ENCODE data around the gene COMMD7.
"Not testable (repeated sequence)": the region's sequence is repeated elsewhere in the genome, so short reads cannot be mapped to it uniquely, and the experiment has no call there.

Gene COMMD7

DNA sequence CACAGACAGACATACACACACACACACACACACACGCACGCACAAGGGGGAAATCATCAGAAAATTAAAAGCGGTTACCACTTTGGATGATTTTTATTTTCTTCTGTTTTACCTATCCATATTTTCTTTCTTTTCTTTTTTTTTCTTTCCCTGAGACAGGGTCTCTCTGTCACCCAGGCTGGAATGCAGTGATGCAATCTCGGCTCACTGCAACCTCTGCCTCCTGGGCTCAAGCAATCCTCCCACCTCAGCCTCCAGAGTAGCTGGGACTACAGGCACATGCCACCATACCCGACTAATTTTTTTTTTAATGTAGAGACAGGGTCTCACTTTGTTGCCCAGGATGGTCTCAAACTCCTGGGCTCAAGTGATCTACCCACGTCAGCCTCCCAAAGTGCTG is 14.8 kb downstream of the COMMD7 start:
- not testable (repeated sequence) for DNase-seq (ENCODE audit: low read depth)

DNA sequence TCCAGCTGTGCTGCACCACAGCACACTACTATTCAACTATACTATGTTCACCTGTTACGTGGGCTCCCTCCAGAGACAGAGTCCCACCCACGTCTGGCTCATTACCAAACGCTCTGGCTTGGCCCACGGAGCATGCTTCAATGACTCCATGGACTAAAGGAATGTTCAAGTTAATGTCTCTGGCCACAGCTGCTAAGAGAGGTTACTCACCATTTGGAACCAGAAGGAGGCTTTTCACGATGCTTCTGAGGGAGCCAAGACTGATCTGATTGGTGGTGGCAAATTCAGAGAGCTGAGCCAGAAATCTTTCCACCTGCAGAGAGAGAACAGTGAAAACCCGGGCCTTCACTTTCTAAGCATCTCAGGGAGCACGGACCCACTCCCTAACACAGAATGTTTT is 15.6 kb downstream of the COMMD7 start:
- peak; percentile 93 for DNase-seq (ENCODE audit: low read depth)

DNA sequence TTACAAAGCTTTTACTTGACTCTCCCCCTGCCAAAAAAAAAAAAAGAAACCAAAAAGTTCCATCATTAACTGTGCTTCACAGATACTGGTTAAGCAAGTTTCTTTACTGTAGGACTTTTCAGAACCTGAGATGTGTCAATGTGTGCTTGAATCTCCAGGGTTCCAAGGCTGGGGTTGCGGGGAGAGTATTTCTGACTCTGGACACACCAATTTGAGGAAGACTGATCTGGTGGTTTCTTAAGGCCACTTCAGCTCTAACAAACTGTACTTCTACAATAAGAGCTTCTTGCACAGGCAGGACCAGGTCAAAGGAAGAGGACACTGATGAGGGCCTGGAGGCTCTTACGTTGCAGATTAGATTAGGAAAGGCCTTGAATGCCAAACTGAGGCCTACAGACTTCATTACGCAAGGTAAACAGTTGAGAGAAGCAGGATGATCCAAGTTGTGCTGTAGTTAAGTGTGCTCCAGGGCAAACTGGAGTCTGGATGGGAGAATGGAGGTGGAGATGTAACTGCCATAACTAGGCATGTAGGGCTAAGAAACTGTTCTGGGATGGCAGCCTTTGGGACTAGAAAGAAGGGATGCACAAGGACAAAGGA is 24.4 kb downstream of the COMMD7 start:
- DNase-seq (ENCODE audit: low read depth), result no peak

DNA sequence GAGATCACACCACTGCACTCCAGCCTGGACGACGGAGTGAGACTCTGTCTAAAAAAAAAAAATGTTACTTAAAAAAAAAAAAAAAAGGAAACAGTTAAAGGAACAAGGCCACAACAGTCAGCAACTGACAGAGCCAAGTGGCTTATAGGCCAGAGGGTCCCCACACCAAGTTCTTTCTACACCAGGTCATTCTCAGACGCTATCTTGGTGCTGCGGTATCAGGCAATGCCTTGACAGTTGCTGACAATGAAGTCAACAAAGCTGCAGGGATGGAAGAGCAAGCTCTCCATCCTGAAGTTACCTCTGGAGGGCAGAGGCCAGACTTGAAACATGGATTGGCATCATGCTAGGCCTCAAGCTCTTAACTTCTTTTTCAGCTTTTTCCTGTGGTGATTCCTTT is 31.9 kb downstream of the COMMD7 start:
- no peak for DNase-seq (ENCODE audit: low read depth)

DNA sequence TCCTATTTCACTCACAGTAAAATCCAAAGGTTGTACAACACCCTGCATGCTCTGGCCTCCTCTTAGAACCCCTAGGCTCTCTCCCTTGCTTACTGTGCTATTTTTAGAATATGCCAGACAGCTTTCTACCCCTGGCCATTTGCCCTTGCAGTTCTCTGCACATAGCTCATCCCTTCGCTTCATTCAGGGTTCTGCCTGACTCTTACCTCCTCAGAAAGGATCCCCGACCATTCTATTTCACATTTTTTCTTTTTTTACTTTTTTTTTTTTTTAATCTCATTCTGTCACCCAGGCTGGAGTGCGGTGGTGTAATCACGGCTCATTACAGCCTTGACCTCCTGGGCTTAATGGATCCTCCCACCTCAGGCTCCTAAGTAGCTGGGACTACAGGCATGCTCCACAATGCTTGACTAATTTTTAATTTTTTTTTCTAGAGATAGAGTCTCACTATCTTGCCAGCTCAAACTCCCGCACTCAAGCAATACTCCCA is 33.6 kb downstream of the COMMD7 start:
- no peak for DNase-seq (ENCODE audit: low read depth)

DNA sequence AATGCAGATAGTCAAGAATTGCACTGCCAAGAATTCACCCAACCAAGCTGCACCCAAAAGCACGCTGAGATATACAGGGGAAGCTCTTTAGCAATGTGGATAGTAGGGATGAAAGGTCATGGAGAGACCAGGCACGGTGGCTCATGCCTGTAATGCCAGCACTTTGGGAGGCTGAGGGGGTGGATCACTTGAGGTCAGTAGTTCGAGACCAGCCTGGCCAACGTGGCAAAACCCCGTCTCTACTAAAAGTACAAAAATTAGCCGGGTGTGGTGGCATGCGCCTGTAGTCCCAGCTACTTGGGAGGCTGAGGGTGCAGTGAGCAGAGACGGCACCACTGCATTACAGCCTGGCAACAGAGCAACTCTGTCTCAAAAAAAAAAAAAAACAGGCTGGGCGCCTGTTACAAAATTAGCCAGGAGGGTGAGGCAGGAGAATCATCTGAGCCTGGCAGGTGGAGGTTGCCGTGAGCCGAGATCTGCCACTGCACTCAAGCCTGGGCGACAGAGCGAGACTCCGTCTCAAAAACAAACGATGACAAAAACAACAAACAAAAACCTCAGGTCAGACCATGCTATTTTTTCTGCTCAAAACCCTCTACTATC is 34.1 kb downstream of the COMMD7 start:
- DNase-seq (ENCODE audit: low read depth), result not testable (repeated sequence)

DNA sequence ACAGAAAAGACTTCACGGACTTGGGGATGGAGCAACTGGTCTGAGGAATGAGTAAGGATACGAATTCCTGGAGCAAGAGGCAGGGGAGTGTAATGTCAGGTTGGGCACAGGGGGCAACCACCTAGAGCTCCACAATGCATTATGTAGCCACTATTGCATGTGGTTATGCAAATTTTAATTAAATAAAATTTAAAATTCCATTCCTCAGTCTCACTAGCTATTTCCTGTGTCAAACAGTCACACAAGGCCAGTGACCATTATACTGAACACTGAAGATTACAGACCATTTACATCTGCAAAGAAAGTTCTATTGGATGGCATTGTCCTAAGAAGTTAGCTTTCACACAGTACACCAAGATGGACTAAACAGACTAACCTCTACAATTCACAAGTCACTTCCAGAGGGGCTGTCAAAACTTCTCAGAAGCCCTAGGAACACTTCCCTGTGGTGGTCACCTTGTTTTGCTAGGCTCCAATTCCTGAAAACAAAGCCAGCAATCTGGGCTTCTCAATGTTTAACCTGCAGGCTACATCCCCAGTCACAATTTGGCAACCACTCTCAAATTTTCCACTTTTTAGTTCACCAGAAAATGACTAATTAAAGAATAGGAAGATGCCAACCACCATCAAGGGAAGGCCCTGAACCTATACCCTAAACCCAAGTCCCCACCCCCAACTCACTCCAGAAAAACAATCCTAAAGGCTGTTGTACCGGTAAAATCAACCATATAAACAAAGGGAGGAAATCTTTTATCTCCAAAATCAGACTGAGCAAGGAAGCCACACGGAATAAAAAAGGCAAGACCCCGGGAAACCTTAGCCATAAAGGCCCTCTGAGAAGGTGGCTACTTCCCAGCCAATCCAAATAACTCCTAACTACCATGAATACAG is 35.3 kb downstream of the COMMD7 start:
- peak; percentile 14 for DNase-seq (ENCODE audit: low read depth)

DNA sequence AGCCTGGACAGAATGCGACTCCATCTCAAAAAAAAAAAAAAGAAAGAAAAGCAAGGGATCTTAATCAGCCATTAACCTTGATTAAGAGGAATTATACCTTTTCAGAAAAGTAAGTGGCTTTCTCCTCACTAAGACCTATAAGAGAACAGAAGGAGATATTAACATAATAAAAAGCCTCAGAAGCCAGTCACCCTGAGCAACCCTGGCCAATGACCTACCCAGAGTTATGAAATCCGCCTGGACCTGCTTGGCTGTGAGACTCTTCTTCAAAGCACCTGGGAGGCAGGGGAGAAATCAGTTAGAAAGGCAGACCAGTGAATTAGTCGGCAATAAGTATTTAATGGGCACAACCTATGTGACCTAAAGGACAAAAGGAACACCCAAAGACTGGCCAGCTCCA is 36.8 kb downstream of the COMMD7 start:
- no peak for DNase-seq (ENCODE audit: low read depth)

DNA sequence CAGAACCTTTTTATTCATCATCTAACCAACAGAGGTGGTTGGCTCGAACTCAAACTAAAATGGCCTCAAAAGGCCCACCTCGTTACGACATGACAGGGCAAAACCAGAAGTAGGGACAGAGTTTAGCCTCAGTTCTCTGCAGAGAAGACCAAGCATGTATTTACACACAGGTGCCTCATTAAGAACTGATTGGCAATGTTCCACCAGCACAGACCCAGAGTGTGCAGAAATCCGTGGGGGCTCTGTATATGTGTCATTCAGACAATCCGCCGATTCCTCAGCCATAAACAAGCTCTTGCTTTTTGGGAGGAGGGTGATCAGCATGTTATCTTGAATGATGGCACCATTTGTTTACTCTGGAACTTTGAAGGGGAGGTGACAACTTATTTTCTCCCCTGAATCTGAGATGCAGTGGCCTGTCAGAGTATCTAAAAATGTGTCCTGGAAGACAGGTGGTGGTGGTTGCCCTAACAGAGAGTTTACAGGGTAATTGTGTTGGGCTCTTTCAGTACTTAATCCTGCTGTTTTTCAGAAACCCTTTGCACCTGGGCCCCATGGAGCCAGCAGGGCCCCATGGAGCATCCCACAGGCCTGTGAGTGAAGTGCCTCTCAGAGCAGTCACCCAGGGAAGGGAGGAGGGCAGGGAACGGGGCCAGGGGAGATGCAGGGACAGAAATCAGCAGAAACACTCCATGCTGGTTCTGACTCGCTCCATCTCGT is 40.4 kb downstream of the COMMD7 start:
- DNase-seq (ENCODE audit: low read depth), result no peak

DNA sequence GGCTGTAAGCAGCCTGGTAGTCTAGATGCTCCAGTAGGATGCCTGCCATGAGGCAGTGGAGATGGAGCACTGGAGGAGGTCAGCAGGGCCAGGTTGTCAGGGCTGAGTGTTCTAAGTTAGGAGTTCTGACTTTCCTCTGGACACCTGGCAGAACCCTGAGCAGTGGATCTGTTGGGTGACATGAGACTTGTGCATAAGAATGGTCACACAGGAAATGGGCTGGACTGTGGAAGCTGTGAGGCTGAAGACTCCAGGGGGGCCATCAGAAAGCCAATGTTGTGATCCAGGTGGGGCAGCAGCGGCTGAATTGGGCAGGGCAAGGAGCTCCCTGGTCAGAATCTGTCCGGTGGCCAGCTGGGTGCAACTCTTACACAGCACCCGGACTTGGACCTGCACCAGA is 45.7 kb downstream of the COMMD7 start:
- DNase-seq (ENCODE audit: low read depth), result no peak

DNA sequence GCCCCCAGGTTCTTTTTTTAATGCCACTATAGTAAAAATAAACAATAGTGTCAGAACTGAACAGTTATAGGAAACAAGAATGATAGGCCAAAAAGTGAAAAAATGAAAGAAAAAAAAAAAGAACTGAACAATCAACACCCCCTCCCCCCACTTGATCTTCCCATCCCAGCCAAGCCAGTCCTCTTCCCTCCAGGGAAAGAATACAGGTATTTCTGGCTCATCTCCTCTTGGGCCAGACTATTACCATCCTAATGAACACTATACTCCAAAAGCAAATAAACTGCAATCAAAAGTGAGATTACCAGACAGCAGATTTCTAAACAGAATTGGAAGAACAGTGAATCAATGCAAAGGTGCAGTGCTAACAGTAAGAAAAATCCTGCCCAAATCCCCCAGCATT is 48.2 kb downstream of the COMMD7 start:
- no peak for DNase-seq (ENCODE audit: low read depth)

DNA sequence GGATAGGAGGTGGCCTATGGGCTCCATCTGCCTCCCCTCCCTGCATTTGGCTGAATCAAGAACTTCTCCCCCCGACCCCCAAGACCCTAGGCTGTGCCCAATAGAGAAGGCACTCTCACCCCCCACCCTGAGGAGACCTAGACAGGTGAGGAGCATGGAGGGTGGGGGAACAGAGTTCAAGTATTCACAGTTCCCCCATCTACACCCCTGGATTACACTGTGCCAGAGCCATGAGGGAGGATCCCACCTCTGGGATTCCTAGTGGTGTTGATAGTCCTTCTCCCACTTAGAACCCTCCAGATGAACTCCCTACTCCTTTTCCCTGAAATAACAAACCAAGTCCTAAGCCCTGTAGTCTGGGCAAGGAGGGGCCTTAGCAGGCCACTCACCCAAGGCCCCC is 54.3 kb downstream of the COMMD7 start:
- not testable (repeated sequence) for DNase-seq (ENCODE audit: low read depth)

DNA sequence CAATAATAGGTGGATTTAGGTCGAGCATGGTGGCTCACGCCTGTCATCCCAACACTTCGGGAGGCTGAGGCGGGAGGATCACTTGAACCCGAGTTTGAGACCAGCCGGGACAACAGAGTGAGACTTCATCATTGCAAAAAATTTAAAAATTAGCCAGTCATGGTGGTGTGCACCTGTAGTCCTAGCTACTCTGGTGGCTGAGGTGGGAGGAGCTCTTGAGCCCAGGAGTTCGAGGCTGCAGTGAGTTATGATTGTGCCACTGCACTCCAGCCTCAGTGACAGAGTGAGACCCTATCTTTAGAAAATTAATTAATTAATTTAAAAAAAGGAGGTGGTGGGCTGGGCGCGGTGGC is 56.1 kb downstream of the COMMD7 start:
- no peak for DNase-seq (ENCODE audit: low read depth)

DNA sequence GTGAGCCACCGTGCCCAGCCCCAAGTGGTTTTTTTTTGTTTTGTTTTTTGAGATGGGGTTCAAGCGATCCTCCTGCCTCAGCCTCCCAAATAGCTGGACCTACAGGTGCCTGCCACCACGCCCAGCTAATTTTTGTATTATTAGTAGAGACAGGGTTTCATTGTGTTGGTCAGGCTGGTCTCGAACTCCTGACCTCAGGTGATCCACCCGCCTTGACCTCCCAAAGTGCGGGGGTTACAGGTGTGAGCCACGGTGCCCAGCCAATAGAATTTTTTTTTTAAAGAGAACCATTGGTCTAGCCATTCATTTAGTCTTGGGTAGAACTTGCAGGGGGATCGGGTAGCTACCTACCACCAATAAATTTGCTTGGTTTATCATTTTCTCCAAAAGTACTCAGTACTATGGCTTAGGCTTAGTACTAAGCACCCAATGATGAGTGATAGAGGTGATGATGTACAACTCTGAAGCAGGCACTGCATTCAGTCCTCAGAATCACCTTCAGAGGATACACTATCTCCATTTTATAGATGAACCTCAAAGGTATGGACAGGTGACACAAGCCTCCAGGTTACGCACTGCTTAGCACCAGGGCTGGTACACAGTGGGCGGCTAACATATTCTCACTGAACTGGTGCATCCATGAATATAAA is 56.6 kb downstream of the COMMD7 start:
- DNase-seq (ENCODE audit: low read depth), result no peak

DNA sequence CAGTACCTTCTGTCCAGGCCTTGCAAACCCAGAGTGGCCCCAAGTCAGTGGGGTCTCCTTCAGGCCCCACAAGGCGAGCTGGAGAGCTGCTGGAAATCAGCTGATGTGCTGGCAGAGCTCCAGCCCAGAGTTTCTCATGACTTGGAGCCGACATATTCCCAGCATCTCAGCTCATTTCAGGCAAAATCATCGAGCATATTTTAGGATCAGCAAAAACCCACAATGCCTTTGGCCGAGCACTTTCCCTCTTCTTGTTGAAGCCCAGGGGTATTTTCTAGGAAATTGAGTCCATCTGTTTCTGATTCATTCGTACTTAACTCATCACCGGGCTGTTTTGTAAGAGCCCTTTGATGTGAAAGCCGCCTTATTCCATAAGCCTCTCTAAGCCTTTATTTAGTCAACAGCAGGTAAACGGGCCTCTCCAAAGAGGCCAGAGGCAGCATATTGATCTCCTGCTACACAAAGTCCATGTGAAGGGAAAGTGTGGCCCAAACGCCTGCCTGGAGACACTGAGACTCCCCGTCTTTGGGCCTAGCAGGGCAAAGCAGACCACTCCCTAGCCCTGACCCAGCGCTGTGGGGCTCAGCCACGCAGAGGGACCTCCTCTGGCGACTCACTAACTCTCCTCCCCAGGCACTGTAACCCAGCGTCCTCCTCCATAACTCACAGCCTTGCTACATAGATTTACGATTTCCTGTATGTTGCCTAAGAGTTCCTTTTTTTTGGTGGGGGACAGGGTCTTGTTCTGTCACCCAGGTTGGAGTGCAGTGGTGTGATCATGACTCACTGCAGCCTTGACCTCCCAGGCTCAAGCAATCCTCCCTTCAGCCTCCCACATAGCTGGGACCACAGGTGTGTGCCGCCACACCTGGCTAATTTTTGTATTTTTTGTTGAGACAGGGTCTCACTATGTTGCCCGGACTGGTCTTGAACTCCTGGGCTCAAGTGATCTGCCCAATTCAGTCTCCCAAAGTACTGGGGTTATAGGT is 57.4 kb downstream of the COMMD7 start:
- peak; percentile 97 for DNase-seq (ENCODE audit: low read depth)

DNA sequence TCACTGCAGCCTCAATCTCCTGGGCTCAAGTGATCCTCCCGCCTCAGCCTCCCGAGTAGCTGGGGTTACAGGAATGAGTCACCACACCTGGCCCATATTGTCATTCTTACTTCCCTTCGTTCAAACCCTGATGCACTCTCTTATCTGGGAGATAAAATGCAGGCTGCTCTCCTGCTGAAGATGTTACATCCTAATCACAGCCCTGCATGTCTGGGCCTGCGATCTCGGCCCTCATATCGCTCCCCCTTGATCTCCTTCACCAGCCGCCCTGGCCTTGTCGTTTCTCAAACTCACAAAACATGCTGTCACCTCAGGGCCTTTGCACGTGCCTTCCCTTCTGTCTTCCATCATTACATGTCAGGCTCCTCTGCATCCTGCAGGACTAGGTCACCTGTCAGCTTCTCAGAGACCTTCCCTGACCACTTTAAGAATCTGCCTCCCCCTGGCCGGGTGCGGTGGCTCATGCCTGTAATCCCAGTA is 60.7 kb downstream of the COMMD7 start:
- no peak for DNase-seq (ENCODE audit: low read depth)

DNA sequence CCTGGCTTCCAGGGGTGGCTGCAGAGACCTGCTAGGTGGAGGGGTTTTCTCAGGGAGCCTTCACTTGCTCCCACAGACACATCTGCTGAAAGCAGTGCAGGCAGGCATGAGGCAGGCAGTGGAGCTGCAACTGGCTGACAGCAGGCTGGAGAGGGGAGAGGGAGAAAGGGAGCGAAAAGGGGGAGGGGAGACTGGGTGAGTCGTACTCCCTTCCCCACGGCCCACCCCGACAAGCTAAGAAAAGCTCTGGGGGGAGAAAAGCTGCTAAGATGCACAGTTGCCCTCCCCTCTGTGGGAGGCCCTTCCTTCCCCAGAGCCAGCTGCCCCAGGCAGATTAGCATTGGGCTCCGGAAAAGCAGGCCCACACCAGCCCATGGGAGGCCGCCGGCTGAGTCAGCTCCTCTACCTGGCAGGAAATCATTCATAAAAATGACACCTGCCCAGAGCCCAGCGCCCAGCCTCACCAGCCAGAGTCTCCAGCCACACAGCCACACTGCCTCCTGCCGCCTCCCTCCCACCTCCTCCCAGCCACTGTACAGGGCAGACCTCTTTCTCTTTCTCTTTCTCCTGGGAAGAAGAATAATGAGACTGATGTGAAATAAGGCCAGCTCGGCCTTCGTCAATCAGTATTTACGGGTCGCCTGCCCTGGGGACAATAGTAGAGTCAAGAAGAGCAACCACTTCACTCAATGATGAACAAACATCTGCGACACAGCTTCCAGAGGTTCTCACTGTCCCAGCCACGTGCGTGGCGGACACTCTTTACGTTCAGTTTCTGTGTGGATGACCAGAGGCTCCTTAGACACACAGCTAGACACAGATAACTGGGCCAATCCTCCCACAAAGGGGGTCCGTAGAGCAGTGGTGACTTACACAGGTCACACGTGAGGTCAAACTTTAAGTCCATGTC is 61.8 kb downstream of the COMMD7 start:
- no peak for DNase-seq (ENCODE audit: low read depth)

DNA sequence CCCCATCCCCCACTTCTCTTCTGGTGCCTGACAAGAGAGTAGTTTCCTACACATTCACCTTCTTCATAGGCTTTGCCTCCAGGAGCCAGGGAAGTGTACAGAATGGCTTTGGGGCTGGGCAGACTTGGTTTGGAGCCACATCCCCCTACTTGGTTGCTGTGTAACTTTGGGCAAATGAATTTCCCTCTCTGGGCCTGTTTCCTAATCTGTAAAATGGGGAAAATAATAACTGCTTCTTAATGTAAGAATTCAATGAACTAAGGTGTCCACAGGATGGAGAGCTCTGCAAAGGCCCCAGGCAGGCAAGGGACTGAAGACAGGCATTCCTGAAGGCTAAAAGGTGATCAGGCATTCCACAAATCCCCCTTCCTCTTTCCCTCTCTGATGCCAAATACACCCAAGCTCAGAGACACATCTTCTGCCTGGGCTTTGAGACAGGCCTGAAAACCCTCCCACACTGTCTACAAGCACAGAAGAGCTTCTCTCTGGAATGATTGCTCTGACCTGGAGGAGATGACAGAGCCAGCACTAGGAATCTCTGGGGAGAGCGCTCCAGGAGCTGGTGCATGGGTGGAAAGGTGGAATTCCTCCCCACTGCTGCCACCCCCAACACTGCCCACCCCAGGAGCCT is 62.6 kb downstream of the COMMD7 start:
- DNase-seq (ENCODE audit: low read depth), result no peak

DNA sequence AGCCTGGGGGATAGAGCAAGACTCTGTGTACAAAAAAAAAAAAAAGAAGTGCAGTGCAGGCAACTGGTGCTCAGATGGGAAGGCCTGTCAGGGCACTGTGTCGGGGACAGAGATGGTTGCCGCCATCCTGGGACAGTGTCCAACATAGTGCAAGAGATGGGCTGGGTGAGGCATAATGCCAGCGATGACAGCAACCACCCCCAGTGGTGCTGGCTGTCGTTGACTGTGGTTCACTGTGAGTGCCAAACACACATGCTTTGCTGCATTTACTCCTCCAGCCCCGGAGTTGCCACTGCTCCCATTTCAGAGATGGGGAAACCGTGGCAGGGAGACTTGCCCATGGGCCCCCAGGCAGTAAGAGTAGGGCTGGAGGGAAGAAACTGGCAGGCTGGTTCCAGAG is 64.3 kb downstream of the COMMD7 start:
- DNase-seq (ENCODE audit: low read depth), result no peak
